Measurements from ENCODE around the gene LAMB3. TPM values are rescaled to one million over a fixed set of nuclear protein-coding genes. Genes with fewer than 3 reads are reported as not detected.

Gene LAMB3
- total RNA-seq, 4 donors from 2014 or later = 0.17 to 1.0 (median 0.52) TPM

- intact Hi-C loops (cut with DNase I) = no loop called here
- no peak overlapping the region for H3K27ac ChIP-seq (replicated peaks in 1 of 4)
- no peak for TF ChIP-seq POLR2A (IDR thresholded peaks at IDR 0.05; ENCODE audit: low read depth)
- TF ChIP-seq CTCF (IDR thresholded peaks at IDR 0.05) = no peak
- no peak for TF ChIP-seq POLR2AphosphoS5 (IDR thresholded peaks at IDR 0.05)
- TF ChIP-seq EP300 (IDR thresholded peaks at IDR 0.05) = no peak
- 50% methylated on average over 5 of the region's 5 CpGs for WGBS
- no peaks in the 10 kb centered on the region for H3K9me3 ChIP-seq
- H3K4me3 ChIP-seq = no peak overlapping the region
- no peaks in the 10 kb centered on the region for H3K27me3 ChIP-seq
- H3K4me1 ChIP-seq = peaks cover 32 to 60% (median 45%) of the 10 kb centered on the region in 4 donors
- DNase-seq (ENCODE audit: extremely low spot score) = peak; percentile 94
- H3K36me3 ChIP-seq = no peaks in the 10 kb centered on the region
These were observed 1.1 kb downstream of the LAMB3 start for GRCh38 chr1:209651138-209651587.

- DNase-seq (ENCODE audit: extremely low spot score) = no peak
- WGBS = 67% methylated on average over 1 of the region's 1 CpG
- intact Hi-C loops (cut with DNase I) = no loop called here
- TF ChIP-seq POLR2A (IDR thresholded peaks at IDR 0.05; ENCODE audit: low read depth) (no peak), CTCF (IDR thresholded peaks at IDR 0.05) (no peak), EP300 (IDR thresholded peaks at IDR 0.05) (no peak), POLR2AphosphoS5 (IDR thresholded peaks at IDR 0.05) (no peak)
- H3K27me3 ChIP-seq = no peaks in the 10 kb centered on the region
- no peaks in the 10 kb centered on the region for H3K9me3 ChIP-seq
- peaks cover 35 to 66% (median 48%) of the 10 kb centered on the region in 4 donors for H3K4me1 ChIP-seq
- no peak overlapping the region for H3K27ac ChIP-seq (replicated peaks in 1 of 4)
- H3K36me3 ChIP-seq = no peaks in the 10 kb centered on the region
- H3K4me3 ChIP-seq = no peak overlapping the region
These were observed 1.8 kb downstream of the LAMB3 start for GRCh38 chr1:209650454-209650853.

DNA sequence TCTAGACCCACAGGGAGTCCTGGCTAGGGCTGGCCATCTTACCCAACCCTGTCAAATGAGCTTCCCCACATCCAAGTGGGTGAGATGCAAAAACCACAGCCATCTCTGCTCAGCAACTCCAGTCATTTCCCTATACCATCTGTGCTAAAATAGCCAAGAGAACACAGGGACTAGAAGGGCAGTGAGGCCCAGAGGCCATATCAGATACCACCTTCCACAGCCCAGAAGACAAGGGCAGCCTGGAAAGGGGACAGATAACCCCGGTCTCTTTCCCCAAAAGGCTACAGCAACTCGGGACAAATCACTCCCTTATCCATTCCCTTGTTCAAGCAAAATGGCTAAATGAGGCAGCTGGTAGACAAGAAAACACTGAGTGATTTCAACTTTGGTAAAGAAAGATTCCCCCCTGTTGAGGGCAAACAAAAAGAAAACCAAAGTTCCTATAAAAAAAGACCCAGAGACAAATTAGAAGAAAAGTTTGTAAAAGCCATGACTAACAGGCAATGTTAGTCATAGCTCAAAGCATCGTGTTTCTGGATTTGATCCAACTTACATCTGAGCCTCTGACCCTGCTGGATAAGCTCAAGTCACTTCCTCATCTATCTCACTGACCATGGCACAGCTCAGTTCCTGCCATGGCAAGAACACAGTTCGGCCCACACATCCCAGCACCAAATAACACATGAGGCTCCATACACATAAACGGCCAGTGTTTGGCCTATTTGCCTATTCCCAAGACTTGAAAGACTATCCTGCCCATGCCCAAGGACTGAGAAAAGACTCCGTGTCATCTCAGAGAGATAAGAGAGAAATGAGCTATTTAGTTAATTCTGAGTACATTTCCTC lies 3.1 kb downstream of the LAMB3 start:
- Histone ChIP-seq H3K36me3 (no peaks in the 10 kb centered on the region), H3K27me3 (no peaks in the 10 kb centered on the region), H3K4me3 (no peak overlapping the region), H3K9me3 (no peaks in the 10 kb centered on the region), H3K27ac (replicated peaks in 1 of 4) (peak overlapping the region in 2 of 4 donors; percentile 30 to 55), H3K4me1 (peaks cover 42 to 76% (median 57%) of the 10 kb centered on the region in 4 donors)
- 53% methylated on average over 6 of the region's 6 CpGs for WGBS
- TF ChIP-seq EP300 (IDR thresholded peaks at IDR 0.05) (no peak), CTCF (IDR thresholded peaks at IDR 0.05) (no peak), POLR2AphosphoS5 (IDR thresholded peaks at IDR 0.05) (no peak), POLR2A (IDR thresholded peaks at IDR 0.05; ENCODE audit: low read depth) (no peak)
- intact Hi-C loops (cut with DNase I) = no loop called here
- no peak for DNase-seq (ENCODE audit: extremely low spot score)

- Histone ChIP-seq H3K4me1 (peaks cover 48 to 76% (median 60%) of the 10 kb centered on the region in 4 donors), H3K36me3 (no peaks in the 10 kb centered on the region), H3K4me3 (no peak overlapping the region), H3K9me3 (no peaks in the 10 kb centered on the region), H3K27ac (replicated peaks in 1 of 4) (peak overlapping the region in 1 of 4 donors; percentile 55), H3K27me3 (no peaks in the 10 kb centered on the region)
- TF ChIP-seq POLR2AphosphoS5 (IDR thresholded peaks at IDR 0.05) (no peak), CTCF (IDR thresholded peaks at IDR 0.05) (no peak)
- intact Hi-C loops (cut with DNase I) = no loop called here
- no peak for DNase-seq (ENCODE audit: extremely low spot score)
These were observed 3.9 kb downstream of the LAMB3 start for GRCh38 chr1:209648346-209648745.
